Fibroblast of gingiva (primary cell): ENCODE measurements around the gene LRP1B.

ENCODE experiments used
- DNase-seq: peaks from one replicate; pipeline ENCODE4 v3.0.0-alpha.2; 2011; ENCODE audit warnings: low read depth

Gene LRP1B

DNA sequence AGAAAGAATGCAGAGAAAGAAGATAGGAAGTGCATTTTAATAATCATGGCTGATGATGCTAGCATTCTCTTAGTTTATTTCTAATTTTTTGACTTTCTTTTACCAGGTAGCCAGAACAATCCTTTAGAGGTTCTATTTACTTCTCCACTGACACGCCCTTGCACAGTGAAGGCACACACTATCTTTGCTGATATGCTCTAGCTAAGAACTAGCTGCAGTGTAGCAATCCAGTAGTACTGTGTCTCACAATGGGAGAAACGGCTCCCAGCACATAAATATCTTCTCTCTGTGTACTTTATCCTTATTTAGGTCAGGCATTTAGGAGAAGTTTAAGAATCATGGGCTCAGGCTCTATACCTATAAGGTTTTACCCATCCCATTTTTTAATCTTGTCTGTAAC, 1005.4 kb downstream of the LRP1B start:
- no peak for DNase-seq

DNA sequence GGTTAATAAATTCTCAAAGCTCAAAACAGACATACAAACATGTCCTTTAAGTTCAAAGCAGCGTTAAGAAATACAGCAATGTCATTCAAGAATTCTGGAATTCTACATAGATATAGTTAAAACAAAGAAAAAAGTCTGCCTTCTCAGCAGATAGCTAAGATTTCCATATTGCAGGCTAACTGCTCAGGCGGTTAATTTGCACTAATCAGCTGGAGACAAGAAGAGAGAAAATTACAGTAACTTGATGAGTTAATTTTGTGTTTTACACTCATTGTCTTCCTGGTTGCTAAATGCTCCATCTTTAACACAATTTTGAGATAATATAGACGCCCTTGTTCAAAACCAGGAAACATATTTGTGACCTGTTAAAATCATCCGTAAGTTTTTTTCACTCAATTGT, 1012.0 kb downstream of the LRP1B start:
- DNase-seq: no peak

DNA sequence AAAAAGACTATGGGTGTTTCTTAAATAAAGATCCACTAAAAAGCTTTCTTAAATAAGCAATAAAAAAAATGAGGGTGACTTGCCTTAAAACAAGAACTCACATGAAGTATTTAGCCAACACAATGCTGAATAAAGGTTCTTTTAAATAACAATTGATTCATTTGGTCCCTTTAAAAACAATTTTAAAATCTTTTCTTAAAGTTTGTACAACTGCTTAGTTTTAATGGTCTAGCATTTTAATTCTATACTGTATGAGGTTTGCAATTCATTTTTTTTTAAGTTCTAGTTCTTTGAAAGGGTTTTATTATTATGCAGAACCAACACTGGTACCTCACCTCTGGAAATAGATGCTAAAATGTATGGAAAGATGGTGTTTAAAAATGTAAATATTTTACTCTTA, 1017.5 kb downstream of the LRP1B start:
- no peak for DNase-seq

DNA sequence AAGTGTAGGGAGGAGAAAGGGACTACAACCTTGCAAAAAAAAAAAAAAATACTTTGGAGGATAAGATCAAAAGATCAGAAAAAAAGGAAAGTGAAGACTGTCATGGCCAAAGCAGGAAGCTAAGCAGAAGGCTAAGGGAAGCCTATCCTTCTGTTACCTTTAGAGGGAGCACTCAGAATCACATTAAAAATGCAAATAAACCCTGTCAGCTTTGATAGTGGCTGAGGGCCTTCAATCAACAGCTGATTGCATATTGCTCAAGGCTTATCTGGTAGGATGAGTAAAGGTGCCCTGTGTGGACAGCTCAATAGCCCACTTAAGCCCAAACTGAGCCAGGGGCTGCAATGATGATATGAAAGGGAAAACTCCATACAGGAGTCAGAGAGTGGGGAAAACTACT, 1021.2 kb downstream of the LRP1B start:
- no peak for DNase-seq

DNA sequence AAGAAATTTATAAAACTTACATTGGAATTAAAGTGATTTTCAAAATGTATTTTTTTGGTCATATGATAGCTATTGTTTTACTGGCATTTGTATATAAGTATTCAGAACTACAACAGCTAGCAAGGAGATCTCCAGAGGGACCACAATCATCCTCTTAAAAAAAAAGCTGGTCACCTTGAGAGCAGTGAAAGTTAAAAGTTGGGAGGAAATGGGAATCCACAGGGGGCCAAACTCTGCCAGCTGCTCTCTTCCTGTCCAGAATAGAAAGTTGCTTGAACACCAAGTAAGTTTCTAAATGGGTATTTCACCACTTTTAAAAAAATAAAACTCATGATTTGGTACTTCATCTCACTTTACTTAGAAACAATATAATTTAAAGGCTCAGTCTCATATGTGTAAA, 1025.1 kb downstream of the LRP1B start:
- no peak for DNase-seq

DNA sequence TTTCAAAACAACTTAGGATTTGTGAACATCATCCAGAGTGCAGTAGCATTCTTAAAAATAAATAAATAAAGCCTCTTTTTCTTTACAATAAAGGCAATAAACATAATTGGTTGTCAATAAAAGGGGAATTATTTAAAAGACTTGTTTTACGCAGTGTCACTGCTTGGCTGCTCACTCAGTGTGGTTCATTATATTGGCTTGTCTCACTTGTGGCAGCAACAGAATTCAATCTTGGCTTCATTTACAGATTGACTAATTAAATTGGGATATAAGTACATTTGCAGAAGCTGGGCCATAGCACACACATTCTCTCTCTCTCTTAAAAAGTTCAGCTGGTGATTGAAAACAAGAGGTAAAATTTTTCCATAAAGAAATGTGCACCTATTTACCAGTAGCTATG, 1027.6 kb downstream of the LRP1B start:
- no peak for DNase-seq

DNA sequence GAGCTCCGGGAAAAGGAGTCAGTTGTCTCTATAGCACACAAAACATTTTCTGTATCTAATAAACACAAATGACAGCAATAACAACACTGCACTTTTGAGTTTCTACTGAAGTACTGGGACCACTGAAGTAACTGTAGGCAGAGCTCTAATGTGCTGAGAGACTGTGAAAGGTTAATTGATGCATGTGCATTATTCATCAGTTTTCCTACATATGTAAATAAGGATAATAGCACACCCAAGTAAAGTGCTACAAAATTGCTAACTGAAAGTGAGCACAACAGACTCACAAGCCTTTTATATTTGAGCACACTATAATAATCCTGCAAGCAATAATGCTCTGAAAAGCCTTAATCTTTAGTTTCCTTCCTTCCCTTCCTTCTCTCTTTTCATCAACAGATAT, 1051.6 kb downstream of the LRP1B start:
- no peak for DNase-seq

DNA sequence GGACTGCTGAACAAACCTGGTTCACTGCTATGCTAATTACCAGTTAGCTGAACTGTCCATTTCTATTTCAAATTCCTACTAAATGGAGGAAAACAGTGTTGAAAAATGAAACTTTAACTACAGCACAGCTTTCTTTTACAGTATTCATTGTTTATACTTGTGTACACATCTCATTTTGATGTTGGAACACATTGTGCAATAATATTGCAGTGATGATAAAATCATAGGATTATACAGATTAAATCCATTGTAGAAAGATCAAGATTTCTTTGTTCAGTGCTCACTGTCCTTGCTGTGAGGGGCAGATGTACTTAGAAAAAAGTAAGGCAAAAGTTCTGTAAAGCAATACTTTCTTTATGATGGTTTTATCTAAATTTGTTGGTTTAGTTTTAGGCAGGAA, 1055.1 kb downstream of the LRP1B start:
- DNase-seq: no peak

DNA sequence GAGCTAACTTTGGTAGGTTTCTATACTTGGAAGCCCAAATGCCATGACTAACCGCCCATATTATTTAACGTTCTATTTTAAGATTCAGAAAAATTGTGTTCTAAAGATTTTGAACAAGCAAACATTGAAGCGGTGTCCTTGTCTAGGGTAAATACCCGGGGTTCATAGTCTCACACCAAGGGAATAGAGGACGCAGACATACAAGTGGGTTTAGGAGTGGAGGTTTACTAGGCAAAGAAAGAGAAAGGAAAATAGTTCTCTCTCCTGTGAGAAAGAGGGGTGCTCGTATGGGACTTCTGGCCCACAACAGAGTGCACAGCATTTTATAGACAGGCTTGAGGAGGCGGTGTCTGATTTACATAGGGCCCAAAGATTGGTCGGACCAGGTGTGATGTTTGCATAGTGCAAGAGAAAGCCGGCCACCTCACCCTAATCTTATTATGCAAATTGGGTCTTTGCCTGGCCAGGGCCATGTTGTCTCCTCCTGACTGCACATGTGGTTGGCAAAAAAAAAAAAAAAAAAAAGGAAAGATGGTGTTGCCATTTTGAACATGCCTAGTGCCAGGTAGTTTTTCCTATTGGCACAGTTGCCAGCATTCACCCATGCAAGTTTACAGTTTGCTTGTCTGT, 1062.6 kb downstream of the LRP1B start:
- no peak for DNase-seq

DNA sequence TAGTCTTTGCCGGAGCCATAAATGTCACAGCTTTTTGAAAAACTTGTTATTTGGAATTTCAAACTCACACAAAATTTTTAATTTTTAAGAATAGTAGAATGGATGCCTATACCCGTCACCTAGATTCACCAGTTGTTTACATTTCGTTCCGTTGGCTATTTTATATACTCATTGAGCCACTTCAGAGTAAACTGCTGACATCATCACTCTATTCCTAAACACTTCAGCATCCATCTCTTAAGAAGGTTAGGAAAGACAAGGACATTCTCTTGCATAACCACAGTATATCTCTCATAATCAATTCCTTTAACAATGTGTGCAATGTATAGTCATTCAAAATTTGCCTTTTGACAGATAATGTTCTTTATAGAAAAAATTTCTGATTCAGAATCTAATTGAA, 1065.8 kb downstream of the LRP1B start:
- no peak for DNase-seq

DNA sequence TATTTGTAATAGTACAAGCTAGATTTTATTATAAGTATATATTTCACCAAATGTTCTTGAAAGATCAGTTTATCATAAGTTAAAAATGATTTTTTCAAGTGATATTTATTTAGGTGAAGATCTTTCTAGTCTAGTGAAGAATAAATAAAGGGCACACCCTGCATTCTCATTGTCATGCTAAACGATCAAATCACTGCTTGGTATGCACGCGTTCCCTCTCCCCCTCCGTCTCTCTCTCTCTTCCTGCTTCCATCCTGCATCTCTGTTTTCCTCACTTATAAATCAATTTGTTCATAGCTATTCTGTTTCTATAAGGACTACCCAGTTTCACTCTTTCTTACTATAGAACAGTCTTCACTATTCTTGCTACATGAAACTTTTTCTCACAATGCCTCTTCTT, 1067.4 kb downstream of the LRP1B start:
- no peak for DNase-seq

DNA sequence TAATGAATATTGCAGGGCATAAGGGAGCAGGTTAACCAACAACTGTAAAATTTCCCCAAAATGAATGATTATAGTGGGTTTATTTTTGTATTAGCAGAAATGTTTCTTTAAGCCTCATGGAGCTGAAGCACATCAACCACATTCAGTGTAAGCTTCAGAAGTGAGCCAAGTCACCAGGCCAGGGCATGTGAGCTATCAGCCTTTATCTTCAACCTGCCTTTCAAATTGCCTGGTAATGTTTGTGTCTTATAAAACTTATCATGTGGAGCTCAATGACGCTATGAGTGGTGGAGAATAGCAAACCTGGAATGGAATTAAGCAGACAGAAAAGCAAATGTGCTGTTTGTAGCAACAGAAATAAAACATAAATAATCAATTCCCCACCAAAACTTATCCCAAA, 1068.4 kb downstream of the LRP1B start:
- no peak for DNase-seq

DNA sequence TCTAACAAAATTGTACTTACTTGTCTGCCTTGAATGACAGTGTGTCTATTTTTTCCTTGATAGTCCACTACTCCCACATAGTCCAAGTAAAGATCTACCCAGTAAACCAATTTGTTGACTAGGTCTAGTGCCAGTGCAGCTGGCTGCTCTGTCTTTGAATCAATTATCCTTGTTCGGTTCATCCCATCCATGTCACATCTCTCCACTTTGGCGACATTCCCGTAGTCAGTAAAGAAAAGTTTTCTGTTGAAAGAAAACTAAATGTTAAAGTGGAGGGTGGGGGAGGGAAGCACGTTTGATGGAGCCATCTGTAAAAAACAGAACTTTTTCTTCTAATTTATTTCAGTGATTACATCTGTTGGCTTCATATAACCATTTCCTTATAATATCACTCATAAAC, 1068.8 kb downstream of the LRP1B start:
- DNase-seq: no peak

DNA sequence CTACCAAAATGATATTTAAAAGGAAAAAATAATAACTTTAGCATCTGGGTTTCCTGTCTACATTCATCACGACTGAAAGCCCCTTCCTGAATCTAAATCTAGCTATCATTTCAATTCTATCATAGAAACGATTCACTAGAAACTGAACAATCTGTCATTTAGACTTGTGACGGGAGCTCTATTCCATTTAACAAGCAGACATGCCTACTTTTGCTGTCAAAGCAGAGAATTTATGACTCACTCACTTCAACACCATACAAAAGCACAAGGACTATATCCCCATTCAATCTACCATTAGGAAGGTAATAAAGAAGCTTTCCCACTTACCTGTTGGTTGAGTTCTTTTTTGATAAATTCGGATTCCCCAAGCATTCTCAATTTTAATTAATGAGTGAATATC, 1072.3 kb downstream of the LRP1B start:
- no peak for DNase-seq

DNA sequence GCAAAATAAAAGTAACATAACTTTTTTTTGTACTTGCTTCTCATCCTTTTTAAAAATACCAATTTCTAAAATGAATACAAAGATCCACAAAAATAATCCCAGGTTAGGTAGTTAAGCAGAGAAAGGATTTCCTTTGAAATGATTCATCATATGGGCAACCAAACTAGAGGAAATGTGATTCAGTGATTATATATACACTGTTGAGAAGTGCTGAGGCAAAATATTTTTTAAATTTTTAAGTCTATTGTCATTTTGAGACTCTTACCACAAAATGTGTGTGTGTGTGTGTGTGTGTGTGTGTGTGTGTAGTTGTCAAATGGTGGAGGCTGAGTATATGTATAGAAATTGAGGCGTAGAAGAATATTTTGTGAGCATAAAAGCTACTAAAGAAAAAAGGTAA, 1075.3 kb downstream of the LRP1B start:
- DNase-seq: peak; percentile 22

DNA sequence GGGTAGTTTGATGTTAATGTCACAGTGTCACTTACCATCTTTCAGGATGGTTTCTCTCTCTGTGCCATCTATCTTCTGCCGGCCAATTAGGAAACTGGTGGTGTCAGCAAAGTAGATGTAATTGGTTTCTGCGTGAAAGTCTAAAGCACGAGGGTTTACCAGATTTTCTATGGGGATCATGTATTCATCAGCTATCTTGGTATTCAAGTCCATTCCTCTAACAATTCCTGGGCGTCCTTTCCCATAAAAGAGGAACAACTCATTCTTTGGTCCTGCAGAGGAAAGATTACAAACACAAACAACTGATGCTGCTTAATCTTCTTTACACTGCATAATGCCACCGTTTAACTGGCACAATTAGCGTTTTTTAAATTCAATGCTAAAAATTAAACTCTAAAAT, 1081.9 kb downstream of the LRP1B start:
- no peak for DNase-seq

DNA sequence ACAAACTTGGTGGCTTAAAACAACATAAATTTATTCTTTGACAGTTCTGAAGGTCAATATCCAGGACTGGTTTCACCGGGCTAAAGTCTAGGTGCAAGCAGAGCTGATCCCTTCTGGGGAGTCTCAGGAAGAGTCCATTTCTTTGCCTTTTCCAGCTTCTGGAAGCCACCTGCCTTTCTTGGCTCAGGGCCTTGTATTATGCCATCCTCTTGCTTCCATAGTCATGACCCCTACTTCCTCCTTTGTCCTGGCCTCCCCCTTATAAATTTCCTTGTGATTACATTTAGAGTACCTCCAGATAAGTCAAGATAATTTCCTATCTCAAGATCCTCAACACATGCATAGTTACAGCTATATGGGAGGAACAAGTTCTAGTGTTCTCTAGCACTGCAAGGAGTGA, 1089.5 kb downstream of the LRP1B start:
- DNase-seq: no peak

DNA sequence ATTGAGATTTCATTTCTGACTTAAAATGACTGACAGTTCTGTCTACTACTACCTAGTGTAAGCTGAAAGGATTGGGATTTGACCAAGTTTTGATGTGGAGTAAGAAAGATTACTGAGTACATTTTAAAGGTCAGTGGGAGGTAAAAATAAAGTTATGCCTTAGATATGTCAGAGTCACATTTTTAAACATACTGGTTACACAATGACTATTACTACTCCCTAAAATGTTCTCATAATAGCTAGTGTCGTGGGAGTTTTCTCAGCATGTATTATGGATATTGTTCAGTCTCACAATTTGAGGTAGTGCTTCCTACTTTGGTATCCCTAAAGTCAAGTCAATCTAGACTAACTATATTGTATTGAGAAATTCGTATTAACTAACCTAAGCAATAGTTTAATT, 1092.5 kb downstream of the LRP1B start:
- no peak for DNase-seq

DNA sequence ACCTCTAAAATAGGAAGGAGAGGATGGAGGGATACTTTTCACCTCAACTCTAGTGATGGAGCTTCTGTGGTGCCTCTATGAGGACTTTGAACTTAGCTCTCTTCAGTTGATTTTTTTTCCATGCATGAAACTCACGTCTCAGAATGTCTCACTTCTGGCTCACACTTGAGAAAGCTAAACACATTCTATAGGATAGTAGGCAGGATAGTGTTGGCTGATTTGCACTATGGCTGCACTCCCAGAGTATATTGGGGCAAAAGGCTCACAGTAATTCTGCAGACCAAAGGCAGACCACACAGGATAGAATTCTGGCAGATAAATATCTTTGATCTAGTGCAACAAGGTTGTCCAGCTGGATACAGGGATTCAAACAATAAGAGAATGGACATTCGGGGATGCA, 1093.5 kb downstream of the LRP1B start:
- DNase-seq: no peak

DNA sequence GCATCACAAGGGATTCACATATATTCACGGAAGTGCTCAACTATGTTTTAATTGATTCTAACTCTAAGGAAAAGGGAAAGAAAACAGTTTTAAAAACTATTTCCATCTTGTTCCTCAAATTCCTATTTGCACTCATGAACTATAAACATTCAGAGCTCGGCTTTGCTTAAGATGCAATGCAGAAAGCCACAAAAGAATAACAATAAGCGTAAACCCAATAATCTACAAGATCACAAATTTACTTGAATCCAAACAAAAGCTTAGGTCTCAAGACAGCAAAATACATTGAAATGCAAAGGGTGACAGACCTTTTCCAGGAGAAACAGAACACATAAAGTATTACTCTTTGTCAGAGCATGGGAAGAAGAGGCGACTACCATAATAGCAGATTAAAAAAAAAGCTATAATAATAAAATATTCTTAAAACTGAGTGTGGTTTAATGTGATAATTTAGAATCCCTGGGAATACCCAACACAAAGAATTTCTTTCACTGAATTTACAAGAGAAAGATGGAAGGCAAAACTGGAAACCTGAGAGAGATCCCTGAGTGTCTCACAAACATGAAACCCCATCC, 1094.9 kb downstream of the LRP1B start:
- DNase-seq: no peak

DNA sequence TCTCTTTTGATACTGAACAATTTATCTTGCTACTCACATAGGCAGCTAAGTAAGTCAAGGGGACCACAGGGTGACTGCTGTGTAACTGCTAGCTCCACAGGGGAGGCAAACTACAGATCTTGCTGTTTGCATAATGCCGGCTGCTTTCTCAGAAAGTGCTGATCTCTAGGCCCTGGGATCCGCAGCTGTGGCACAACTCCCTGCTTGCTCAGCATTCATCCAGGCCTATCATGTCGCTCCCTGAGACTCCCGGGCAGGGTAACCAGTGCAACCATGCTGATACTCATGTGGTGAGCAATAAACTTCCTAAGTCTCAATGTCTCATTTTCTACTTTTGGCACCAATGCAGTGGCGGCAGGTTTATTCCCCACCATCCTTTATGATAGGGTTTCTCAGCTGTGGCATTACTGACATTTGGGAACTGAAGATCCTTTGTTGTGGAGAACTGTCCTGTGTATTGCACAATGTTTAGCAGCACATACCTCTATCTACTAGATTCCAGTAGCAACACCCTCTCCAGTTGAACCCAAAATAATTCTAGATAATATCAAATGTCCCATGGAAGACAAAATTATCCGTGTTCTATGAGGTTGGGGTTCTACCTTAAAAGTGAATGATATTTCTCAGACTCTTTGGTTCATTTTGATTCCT, 1101.3 kb downstream of the LRP1B start:
- no peak for DNase-seq

DNA sequence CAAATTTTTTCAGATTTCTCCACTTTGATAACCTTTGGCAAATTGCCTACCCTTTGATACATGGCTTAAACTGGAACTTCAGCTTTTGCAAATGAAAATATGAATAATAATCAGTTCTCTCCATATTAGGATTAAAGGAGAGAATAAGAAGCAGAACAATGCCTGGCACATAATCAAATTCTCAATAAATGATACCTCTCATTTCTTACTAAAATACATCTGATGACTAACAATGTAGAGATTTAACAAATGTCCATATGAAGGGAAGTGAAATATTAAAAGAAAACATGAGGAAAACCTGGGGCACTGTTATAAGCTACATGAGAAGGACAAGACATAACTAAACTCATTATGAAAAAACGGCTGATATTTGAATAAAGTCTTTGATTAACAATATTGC, 1103.6 kb downstream of the LRP1B start:
- no peak for DNase-seq

DNA sequence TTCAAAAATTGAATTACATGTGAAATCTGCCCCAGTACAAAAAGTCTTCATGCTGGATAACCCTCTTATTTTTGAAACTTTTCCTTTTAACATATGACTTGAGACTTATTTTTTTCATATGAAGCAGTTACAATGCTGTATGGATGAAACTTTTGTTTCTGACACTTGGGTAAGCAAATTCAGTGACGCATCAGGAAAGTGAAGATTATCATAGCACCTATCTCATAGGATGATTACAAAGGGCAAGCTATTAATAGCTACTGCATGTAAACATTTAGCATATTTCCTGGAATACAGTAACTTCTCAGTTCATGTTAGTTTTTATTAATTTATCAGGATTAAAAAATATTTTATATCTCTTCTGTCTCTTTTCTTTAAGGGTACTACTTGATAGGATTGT, 1109.2 kb downstream of the LRP1B start:
- no peak for DNase-seq

DNA sequence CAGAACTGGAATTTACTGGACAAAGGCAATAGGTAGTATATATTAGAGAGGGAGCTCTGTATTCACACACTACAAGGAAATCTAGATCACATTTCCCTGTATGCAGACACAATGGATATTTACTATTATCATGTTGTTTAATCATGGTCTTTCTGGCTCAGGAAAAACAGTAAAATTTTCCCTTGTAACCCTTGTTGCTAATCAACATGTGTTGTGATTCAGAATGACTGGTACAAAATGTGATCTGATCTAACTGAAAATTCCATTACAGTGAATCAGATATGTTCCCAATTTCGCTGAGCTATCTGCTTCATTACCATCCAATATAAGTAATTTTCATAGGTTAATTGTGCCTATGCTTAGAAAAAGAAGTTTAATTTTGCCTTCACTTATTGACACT, 1109.7 kb downstream of the LRP1B start:
- DNase-seq: peak; percentile 81
